ENCODE measurements around the gene ADCY3. TPM values are rescaled to one million over a fixed set of nuclear protein-coding genes. Genes with fewer than 3 reads are reported as not detected.

ADCY3 gene
- total and polyA plus RNA-seq, 2 of the 13 experiments (the other 11 are each of a cell fraction or from before 2014, with no cell fraction given) = 0.11 to 0.61 TPM

DNA sequence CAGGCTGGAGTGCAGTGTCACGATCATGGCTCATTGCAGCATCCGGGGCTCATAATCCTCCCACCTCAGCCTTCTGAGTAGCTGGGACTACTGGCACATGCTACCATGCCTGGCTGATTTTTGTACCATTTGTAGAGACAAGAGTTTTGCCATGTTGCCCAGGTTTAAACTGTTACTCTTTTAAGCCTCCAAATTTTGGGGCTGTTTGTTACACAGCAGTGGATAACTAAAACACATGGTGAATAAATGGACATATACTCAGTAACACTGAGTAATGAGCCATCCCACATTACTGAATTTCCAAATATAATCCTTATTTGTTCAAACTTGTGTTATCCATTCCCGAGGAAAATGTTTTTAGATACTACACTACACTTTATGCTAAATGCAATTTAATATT lies 9.8 kb downstream of the ADCY3 start:
- TF ChIP-seq, protein P1, sequence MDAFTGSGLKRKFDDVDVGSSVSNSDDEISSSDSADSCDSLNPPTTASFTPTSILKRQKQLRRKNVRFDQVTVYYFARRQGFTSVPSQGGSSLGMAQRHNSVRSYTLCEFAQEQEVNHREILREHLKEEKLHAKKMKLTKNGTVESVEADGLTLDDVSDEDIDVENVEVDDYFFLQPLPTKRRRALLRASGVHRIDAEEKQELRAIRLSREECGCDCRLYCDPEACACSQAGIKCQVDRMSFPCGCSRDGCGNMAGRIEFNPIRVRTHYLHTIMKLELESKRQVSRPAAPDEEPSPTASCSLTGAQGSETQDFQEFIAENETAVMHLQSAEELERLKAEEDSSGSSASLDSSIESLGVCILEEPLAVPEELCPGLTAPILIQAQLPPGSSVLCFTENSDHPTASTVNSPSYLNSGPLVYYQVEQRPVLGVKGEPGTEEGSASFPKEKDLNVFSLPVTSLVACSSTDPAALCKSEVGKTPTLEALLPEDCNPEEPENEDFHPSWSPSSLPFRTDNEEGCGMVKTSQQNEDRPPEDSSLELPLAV (CRISPR knock-in tag; conservative IDR thresholded peaks at IDR 0.05; ENCODE audit: low read depth) = no peak
- peak; percentile 76; the same call in 1 of the 2 replicates for TF ChIP-seq RBAK (CRISPR knock-in tag; IDR thresholded peaks at IDR 0.05)
- Histone ChIP-seq H3K36me3 (replicated peaks in 1 of 2; ENCODE audit: control insufficient read depth in 1 of 2, insufficient read depth in 2 of 2, low read length in 2 of 2) (no peaks in the 10 kb centered on the region), H3K4me3 (replicated peaks in 1 of 3; ENCODE audit: insufficient read depth in 1 of 3, low read depth in 2 of 3, low read length in 3 of 3) (no peak overlapping the region), H2AFZ (ENCODE audit: low read length) (no peak overlapping the region), H3K4me2 (ENCODE audit: low read depth, low read length) (no peak overlapping the region), H3K79me2 (ENCODE audit: insufficient read depth, low read length) (no peaks in the 10 kb centered on the region), H3K27me3 (ENCODE audit: control insufficient read depth in 1 of 2, insufficient read depth in 2 of 2, low read length in 2 of 2) (peaks cover 0 to 44% of the 10 kb centered on the region in 2 experiments; a peak in 2 of 5 replicates), H3K9me3 (ENCODE audit: low read length) (no peaks in the 10 kb centered on the region), H3K9ac (ENCODE audit: insufficient read depth, low read depth, low read length) (no peak overlapping the region), H3K4me1 (ENCODE audit: insufficient read depth, low read length) (no peaks in the 10 kb centered on the region), H3K27ac (ENCODE audit: extremely low read length, insufficient read depth, low read length) (no peak overlapping the region), H4K20me1 (ENCODE audit: insufficient read depth, low read length) (no peaks in the 10 kb centered on the region)
- BruUV-seq (replicated peaks) = no TSS peak
- FAIRE-seq (no peak), ATAC-seq (no peak), DNase-seq (ENCODE audit: low spot score) (no peak)
- in situ Hi-C loops (cut with HindIII; ENCODE audit: extremely low pct_ligation_motif_present, low pct_unique_long_range_greater_than_20kb) = no loop called here
- intact Hi-C loops (cut with micrococcal nuclease; ENCODE audit: unreplicated experiment) = no loop called here
- POLR2A ChIA-PET = no interaction called here
- CTCF ChIA-PET (ENCODE audit: low intra/inter-chr PET ratio, low total read pairs) = no interaction called here
- 45% methylated on average over 3 of the region's 3 CpGs for WGBS (ENCODE audit: low lambda C conversion rate)

DNA sequence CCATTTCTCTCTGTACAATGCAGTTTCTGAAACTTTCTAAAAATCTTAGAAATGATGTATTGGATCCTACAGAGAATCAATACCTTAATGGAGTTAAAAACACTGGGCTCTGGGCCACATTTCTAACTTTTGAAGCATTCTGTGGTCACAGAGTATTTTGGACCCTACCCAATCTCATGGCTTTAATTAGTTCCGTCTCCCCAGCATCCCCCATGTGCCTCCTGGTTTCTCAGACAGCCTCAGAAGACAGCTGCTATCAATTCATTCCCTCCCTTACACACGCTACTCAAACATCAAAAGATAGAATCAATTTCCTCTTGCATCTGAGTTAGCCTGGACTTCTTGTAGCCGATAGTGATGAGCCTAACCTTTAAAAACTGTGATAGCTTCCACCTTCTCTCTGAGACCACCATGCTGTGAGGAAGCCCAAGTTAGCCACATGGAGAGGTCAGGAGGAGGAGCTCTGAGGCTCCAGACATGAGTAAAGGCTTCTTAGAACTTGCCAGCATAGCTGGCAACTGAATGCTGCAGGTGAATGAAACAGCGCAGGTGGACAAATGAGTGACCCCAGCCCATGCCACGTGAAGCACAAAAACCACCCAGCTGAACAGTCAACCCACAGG lies 10.4 kb downstream of the ADCY3 start:
- Histone ChIP-seq H4K20me1 (ENCODE audit: insufficient read depth, low read length) (no peaks in the 10 kb centered on the region), H3K4me2 (ENCODE audit: low read depth, low read length) (no peak overlapping the region), H3K79me2 (ENCODE audit: insufficient read depth, low read length) (no peaks in the 10 kb centered on the region), H3K4me1 (ENCODE audit: insufficient read depth, low read length) (no peaks in the 10 kb centered on the region), H3K9ac (ENCODE audit: insufficient read depth, low read depth, low read length) (no peak overlapping the region), H3K36me3 (replicated peaks in 1 of 2; ENCODE audit: control insufficient read depth in 1 of 2, insufficient read depth in 2 of 2, low read length in 2 of 2) (no peaks in the 10 kb centered on the region), H2AFZ (ENCODE audit: low read length) (no peak overlapping the region), H3K4me3 (replicated peaks in 1 of 3; ENCODE audit: insufficient read depth in 1 of 3, low read depth in 2 of 3, low read length in 3 of 3) (no peak overlapping the region), H3K27ac (ENCODE audit: extremely low read length, insufficient read depth, low read length) (no peak overlapping the region), H3K9me3 (ENCODE audit: low read length) (no peaks in the 10 kb centered on the region), H3K27me3 (ENCODE audit: control insufficient read depth in 1 of 2, insufficient read depth in 2 of 2, low read length in 2 of 2) (peaks cover 0 to 40% of the 10 kb centered on the region in 2 experiments; a peak in 2 of 5 replicates)
- 33% methylated on average over 5 of the region's 5 CpGs for WGBS (ENCODE audit: low lambda C conversion rate)
- FAIRE-seq = no peak
- in situ Hi-C loops (cut with HindIII; ENCODE audit: extremely low pct_ligation_motif_present, low pct_unique_long_range_greater_than_20kb) = no loop called here
- no TSS peak for BruUV-seq (replicated peaks)
- ChIA-PET CTCF (ENCODE audit: low intra/inter-chr PET ratio, low total read pairs) (no interaction called here), POLR2A (no interaction called here)
- DNase-seq (ENCODE audit: low spot score) = no peak
- intact Hi-C loops (cut with micrococcal nuclease; ENCODE audit: unreplicated experiment) = no loop called here
- TF ChIP-seq FOXJ3 (CRISPR knock-in tag; IDR thresholded peaks at IDR 0.05; ENCODE audit: borderline replicate concordance) (no peak), ZNF230 (CRISPR knock-in tag; IDR thresholded peaks at IDR 0.05) (no peak), ZNF768 (CRISPR knock-in tag; IDR thresholded peaks at IDR 0.05) (no peak)
- TF ChIP-seq, protein P2, sequence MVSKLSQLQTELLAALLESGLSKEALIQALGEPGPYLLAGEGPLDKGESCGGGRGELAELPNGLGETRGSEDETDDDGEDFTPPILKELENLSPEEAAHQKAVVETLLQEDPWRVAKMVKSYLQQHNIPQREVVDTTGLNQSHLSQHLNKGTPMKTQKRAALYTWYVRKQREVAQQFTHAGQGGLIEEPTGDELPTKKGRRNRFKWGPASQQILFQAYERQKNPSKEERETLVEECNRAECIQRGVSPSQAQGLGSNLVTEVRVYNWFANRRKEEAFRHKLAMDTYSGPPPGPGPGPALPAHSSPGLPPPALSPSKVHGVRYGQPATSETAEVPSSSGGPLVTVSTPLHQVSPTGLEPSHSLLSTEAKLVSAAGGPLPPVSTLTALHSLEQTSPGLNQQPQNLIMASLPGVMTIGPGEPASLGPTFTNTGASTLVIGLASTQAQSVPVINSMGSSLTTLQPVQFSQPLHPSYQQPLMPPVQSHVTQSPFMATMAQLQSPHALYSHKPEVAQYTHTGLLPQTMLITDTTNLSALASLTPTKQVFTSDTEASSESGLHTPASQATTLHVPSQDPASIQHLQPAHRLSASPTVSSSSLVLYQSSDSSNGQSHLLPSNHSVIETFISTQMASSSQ (IDR thresholded peaks at IDR 0.05; ENCODE audit: low read depth) = no peak
- TF ChIP-seq, protein P2 (CRISPR knock-in tag; IDR thresholded peaks at IDR 0.05; ENCODE audit: borderline replicate concordance) = no peak
- no peak for ATAC-seq

Data from HepG2 (cell line).